Vagina (tissue), 2 donors: ENCODE measurements around the gene CC2D1A. TPM values are rescaled to one million over a fixed set of nuclear protein-coding genes. Genes with fewer than 3 reads are reported as not detected.
"Not testable (repeated sequence)": the region's sequence is repeated elsewhere in the genome, so short reads cannot be mapped to it uniquely, and the experiment has no call there.

Source experiments
- DNase-seq, 2 donors: peaks; one replicate each; pipeline ENCODE4 v3.0.0-alpha.2; 2017; ENCODE audit errors: extremely low spot score in 2 of 2
- H3K27ac ChIP-seq: fragments of 200-600 bp; sonication (generic); one replicate; pipeline ENCODE4 v1.5.1; 2019
- H3K27me3 ChIP-seq: fragments of 200-600 bp; sonication (generic); one replicate; pipeline ENCODE4 v1.5.1; 2019
- H3K36me3 ChIP-seq, 2 donors: fragments of 200-600 bp; sonication (generic); one replicate each; pipeline ENCODE4 v1.5.1; 2017 to 2019
- H3K4me1 ChIP-seq: fragments of 200-600 bp; sonication (generic); one replicate; pipeline ENCODE4 v1.5.1; 2019
- H3K4me3 ChIP-seq, 2 donors: fragments of 200-600 bp; sonication (generic); 1 replicate in 1 of 2; 2 replicates in 1 of 2; pipeline ENCODE4 v1.5.1; 2016 to 2019
- H3K9me3 ChIP-seq: fragments of 200-600 bp; sonication (generic); one replicate; pipeline ENCODE4 v1.5.1; 2019
- CTCF ChIP-seq, 3 experiments: fragments of 450-650 bp in 2 of 3; fragments of 200-600 bp in 1 of 3; sonication (generic) in 1 of 3; IDR thresholded peaks; one replicate each; pipeline ENCODE4 v1.5.1; 2017 to 2019; ENCODE audit warnings: antibody characterized with exemption in 3 of 3, mild to moderate bottlenecking in 2 of 3, moderate library complexity in 2 of 3
- POLR2A ChIP-seq, 2 donors: fragments of 450-650 bp; IDR thresholded peaks; one replicate each; pipeline ENCODE4 v1.6.1; 2017; ENCODE audit warnings: antibody characterized with exemption in 2 of 2, mild to moderate bottlenecking in 2 of 2, moderate library complexity in 2 of 2
- POLR2AphosphoS5 ChIP-seq, 2 donors: sonication (generic); formaldehyde crosslinking; IDR thresholded peaks; one replicate each; pipeline ENCODE4 v1.9.0; 2017; ENCODE audit warnings: antibody characterized with exemption in 2 of 2, mild to moderate bottlenecking in 2 of 2, low read depth in 1 of 2; ENCODE audit not compliant: insufficient read depth in 1 of 2
- intact Hi-C: fragments of 100-400 bp; cut with DNase I; formaldehyde crosslinking; loops from one replicate; pipeline ENCODE4 v1.15.1; 2023
- total RNA-seq: library from RNA; depleted of rRNA; stranded (reverse); fragments of >200 nt; gene quantifications from one replicate; pipeline ENCODE4 v1.2.3, GENCODE V29; 2016

The CC2D1A gene
- total RNA-seq, 1 donor from 2014 or later = 44.4 TPM

- no peak for TF ChIP-seq POLR2A (IDR thresholded peaks at IDR 0.05)
- no peak for TF ChIP-seq POLR2AphosphoS5 (IDR thresholded peaks at IDR 0.05; ENCODE audit: insufficient read depth in 1 of 2, low read depth in 1 of 2)
- TF ChIP-seq CTCF (IDR thresholded peaks at IDR 0.05) = no peak
- intact Hi-C loops = no loop called here
- DNase-seq = no peak
- H3K4me3 ChIP-seq = no peak overlapping the region
- no peaks in the 10 kb centered on the region for H3K4me1 ChIP-seq
- no peak overlapping the region for H3K27ac ChIP-seq
- H3K27me3 ChIP-seq = no peaks in the 10 kb centered on the region
- peaks cover 0 to 52% of the 10 kb centered on the region in 2 donors for H3K36me3 ChIP-seq
- H3K9me3 ChIP-seq = no peaks in the 10 kb centered on the region
Measured at GRCh38 chr19:13968999-13969398, 63.0 kb downstream of the CC2D1A start.

GRCh38 chr19:13969897-13970296, 63.9 kb downstream of the CC2D1A start:
- H3K27ac ChIP-seq = no peak overlapping the region
- intact Hi-C loops = no loop called here
- peaks cover 0 to 52% of the 10 kb centered on the region in 2 donors for H3K36me3 ChIP-seq
- DNase-seq = no peak
- no peaks in the 10 kb centered on the region for H3K4me1 ChIP-seq
- H3K27me3 ChIP-seq = no peaks in the 10 kb centered on the region
- no peaks in the 10 kb centered on the region for H3K9me3 ChIP-seq
- no peak overlapping the region for H3K4me3 ChIP-seq
- TF ChIP-seq CTCF (IDR thresholded peaks at IDR 0.05) = no peak
- no peak for TF ChIP-seq POLR2AphosphoS5 (IDR thresholded peaks at IDR 0.05; ENCODE audit: insufficient read depth in 1 of 2, low read depth in 1 of 2)
- TF ChIP-seq POLR2A (IDR thresholded peaks at IDR 0.05) = no peak

- H3K27me3 ChIP-seq, H3K4me1 ChIP-seq, H3K9me3 ChIP-seq, DNase-seq, H3K27ac ChIP-seq, intact Hi-C loops, H3K4me3 ChIP-seq: not testable (repeated sequence)
- H3K36me3 ChIP-seq = peaks cover 0 to 42% of the 10 kb centered on the region in 2 donors
Measured at GRCh38 chr19:13971868-13972267, 65.9 kb downstream of the CC2D1A start.

GRCh38 chr19:13972368-13973155, 66.6 kb downstream of the CC2D1A start:
- intact Hi-C loops = no loop called here
- TF ChIP-seq POLR2AphosphoS5 (IDR thresholded peaks at IDR 0.05; ENCODE audit: insufficient read depth in 1 of 2, low read depth in 1 of 2) (no peak), POLR2A (IDR thresholded peaks at IDR 0.05) (no peak), CTCF (IDR thresholded peaks at IDR 0.05) (no peak)
- Histone ChIP-seq H3K9me3 (no peaks in the 10 kb centered on the region), H3K27ac (no peak overlapping the region), H3K4me1 (no peaks in the 10 kb centered on the region), H3K4me3 (no peak overlapping the region), H3K36me3 (peaks cover 0 to 37% of the 10 kb centered on the region in 2 donors), H3K27me3 (no peaks in the 10 kb centered on the region)
- no peak for DNase-seq

- DNase-seq, H3K27ac ChIP-seq, intact Hi-C loops, H3K27me3 ChIP-seq, H3K4me3 ChIP-seq, H3K9me3 ChIP-seq, H3K4me1 ChIP-seq: not testable (repeated sequence)
- H3K36me3 ChIP-seq = peaks cover 0 to 29% of the 10 kb centered on the region in 2 donors
Measured at GRCh38 chr19:13973479-13973878, 67.5 kb downstream of the CC2D1A start.

- Histone ChIP-seq H3K36me3 (peaks cover 0 to 23% of the 10 kb centered on the region in 2 donors), H3K27ac (no peak overlapping the region), H3K27me3 (no peaks in the 10 kb centered on the region), H3K9me3 (no peaks in the 10 kb centered on the region), H3K4me1 (peaks cover 9% of the 10 kb centered on the region), H3K4me3 (no peak overlapping the region)
- intact Hi-C loops = no loop called here
- no peak for DNase-seq
- TF ChIP-seq POLR2AphosphoS5 (IDR thresholded peaks at IDR 0.05; ENCODE audit: insufficient read depth in 1 of 2, low read depth in 1 of 2) = no peak
- TF ChIP-seq POLR2A (IDR thresholded peaks at IDR 0.05) = no peak
- TF ChIP-seq CTCF (IDR thresholded peaks at IDR 0.05) = no peak
Measured at GRCh38 chr19:13974073-13974472, 68.1 kb downstream of the CC2D1A start.
